Vagina (tissue), 2 donors: ENCODE data around the gene LTA. TPM values are rescaled to one million over a fixed set of nuclear protein-coding genes. Genes with fewer than 3 reads are reported as not detected.
"Not testable (repeated sequence)": the region's sequence is repeated elsewhere in the genome, so short reads cannot be mapped to it uniquely, and the experiment has no call there.

Experiments used
- DNase-seq, 2 donors: peaks; one replicate each; pipeline ENCODE4 v3.0.0-alpha.2; 2017; ENCODE audit errors: extremely low spot score in 2 of 2
- H3K27ac ChIP-seq: fragments of 200-600 bp; sonication (generic); one replicate; pipeline ENCODE4 v1.5.1; 2019
- H3K27me3 ChIP-seq: fragments of 200-600 bp; sonication (generic); one replicate; pipeline ENCODE4 v1.5.1; 2019
- H3K36me3 ChIP-seq, 2 donors: fragments of 200-600 bp; sonication (generic); one replicate each; pipeline ENCODE4 v1.5.1; 2017 to 2019
- H3K4me1 ChIP-seq: fragments of 200-600 bp; sonication (generic); one replicate; pipeline ENCODE4 v1.5.1; 2019
- H3K4me3 ChIP-seq, 2 donors: fragments of 200-600 bp; sonication (generic); 1 replicate in 1 of 2; 2 replicates in 1 of 2; pipeline ENCODE4 v1.5.1; 2016 to 2019
- H3K9me3 ChIP-seq: fragments of 200-600 bp; sonication (generic); one replicate; pipeline ENCODE4 v1.5.1; 2019
- POLR2A ChIP-seq, 2 donors: fragments of 450-650 bp; IDR thresholded peaks; one replicate each; pipeline ENCODE4 v1.6.1; 2017; ENCODE audit warnings: antibody characterized with exemption in 2 of 2, mild to moderate bottlenecking in 2 of 2, moderate library complexity in 2 of 2
- POLR2AphosphoS5 ChIP-seq, 2 donors: sonication (generic); formaldehyde crosslinking; IDR thresholded peaks; one replicate each; pipeline ENCODE4 v1.9.0; 2017; ENCODE audit warnings: antibody characterized with exemption in 2 of 2, mild to moderate bottlenecking in 2 of 2, low read depth in 1 of 2; ENCODE audit not compliant: insufficient read depth in 1 of 2
- intact Hi-C: fragments of 100-400 bp; cut with DNase I; formaldehyde crosslinking; loops from one replicate; pipeline ENCODE4 v1.15.1; 2023
- total RNA-seq: library from RNA; depleted of rRNA; stranded (reverse); fragments of >200 nt; gene quantifications from one replicate; pipeline ENCODE4 v1.2.3, GENCODE V29; 2016
- TF ChIP-seq, protein P1 (sequence below), 3 experiments: fragments of 450-650 bp in 2 of 3; fragments of 200-600 bp in 1 of 3; sonication (generic) in 1 of 3; IDR thresholded peaks; one replicate each; pipeline ENCODE4 v1.5.1; 2017 to 2019; ENCODE audit warnings: antibody characterized with exemption in 3 of 3, mild to moderate bottlenecking in 2 of 3, moderate library complexity in 2 of 3

LTA gene
- total RNA-seq, 1 donor from 2014 or later = not detected

DNA sequence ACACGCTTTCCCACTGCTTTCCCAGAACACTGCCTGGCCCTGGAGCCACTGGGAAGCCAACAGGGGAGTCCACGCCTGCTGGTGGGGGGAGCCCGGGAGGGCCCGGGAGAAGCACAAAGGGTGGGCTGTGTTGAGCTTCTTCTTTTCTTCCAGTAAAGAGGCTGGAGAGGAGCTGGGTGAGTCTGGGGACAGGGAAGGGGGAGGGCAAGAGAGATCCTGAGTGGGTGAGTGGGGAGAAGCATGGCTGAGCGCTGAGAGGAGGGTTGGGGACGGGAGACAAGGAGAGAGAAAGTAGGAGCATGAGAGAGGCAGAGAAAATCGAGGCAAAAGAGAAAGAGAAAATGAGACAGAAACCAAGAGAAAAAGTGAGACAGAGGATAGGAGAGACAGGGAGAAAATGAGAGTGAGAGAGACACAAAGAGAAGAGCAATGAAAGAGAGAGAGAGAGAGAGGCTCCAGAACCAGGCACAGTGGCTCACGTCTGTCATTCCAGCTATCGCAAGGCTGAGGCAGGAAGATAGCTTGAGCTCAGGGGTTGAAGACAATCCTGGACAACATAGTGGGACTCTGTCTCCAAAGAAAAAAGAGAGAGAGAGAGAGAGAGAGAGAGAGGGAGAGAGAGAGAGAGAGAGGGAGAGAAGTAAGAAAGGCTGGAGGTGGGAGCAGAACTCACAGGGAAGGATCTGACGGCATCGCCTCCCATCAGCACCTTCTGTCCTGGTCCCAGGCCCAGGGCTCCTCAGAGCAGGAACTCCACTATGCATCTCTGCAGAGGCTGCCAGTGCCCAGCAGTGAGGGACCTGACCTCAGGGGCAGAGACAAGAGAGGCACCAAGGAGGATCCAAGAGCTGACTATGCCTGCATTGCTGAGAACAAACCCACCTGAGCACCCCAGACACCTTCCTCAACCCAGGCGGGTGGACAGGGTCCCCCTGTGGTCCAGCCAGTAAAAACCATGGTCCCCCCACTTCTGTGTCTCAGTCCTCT, 16.0 kb downstream of the LTA start:
- Histone ChIP-seq H3K4me1 (no peaks in the 10 kb centered on the region), H3K36me3 (no peaks in the 10 kb centered on the region), H3K27me3 (no peaks in the 10 kb centered on the region), H3K27ac (no peak overlapping the region), H3K4me3 (no peak overlapping the region), H3K9me3 (no peaks in the 10 kb centered on the region)
- intact Hi-C loops = no loop called here
- TF ChIP-seq, protein P1, sequence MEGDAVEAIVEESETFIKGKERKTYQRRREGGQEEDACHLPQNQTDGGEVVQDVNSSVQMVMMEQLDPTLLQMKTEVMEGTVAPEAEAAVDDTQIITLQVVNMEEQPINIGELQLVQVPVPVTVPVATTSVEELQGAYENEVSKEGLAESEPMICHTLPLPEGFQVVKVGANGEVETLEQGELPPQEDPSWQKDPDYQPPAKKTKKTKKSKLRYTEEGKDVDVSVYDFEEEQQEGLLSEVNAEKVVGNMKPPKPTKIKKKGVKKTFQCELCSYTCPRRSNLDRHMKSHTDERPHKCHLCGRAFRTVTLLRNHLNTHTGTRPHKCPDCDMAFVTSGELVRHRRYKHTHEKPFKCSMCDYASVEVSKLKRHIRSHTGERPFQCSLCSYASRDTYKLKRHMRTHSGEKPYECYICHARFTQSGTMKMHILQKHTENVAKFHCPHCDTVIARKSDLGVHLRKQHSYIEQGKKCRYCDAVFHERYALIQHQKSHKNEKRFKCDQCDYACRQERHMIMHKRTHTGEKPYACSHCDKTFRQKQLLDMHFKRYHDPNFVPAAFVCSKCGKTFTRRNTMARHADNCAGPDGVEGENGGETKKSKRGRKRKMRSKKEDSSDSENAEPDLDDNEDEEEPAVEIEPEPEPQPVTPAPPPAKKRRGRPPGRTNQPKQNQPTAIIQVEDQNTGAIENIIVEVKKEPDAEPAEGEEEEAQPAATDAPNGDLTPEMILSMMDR (IDR thresholded peaks at IDR 0.05) = no peak
- TF ChIP-seq POLR2A (IDR thresholded peaks at IDR 0.05) (no peak), POLR2AphosphoS5 (IDR thresholded peaks at IDR 0.05; ENCODE audit: insufficient read depth in 1 of 2, low read depth in 1 of 2) (no peak)
- no peak for DNase-seq

DNA sequence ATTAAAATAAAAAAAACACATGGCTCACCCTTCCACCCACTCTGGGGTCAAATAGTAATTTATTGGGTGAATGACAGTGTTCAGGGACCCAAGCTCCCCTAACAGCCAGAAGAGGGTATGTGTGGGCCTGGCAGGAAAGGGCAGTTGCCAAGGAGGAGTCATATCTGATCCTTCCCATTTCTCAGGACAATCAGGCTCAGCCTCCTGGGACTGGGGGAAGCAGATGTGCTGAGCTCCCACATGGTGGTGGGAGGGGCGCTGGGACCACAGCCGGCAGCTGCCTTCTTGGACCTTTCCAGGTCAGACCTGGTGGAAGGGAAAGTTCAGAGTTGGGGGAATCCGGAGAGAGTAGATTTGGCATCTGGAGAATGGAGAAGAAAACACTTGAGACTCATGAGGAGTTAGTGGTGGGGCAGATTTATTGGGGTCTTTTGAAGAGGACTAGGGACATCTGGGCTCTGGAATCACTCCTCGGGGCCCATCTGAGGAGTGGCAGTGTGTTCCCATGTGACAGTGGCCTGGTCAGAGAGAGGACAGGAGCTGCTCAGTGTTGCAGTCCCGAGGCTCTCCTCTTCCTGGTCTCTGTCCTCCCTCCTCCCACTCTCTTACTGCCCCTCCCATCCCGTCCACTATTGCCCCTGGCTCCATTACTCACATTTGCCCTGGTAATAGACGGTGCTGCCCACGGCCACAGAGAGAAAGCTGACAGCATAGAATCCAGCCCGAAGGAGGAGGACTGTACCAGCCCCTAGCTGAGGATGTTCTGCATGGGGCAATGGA, 17.0 kb downstream of the LTA start:
- no peaks in the 10 kb centered on the region for H3K4me1 ChIP-seq
- H3K4me3 ChIP-seq = no peak overlapping the region
- no peaks in the 10 kb centered on the region for H3K36me3 ChIP-seq
- H3K27me3 ChIP-seq = no peaks in the 10 kb centered on the region
- no peak for DNase-seq
- TF ChIP-seq, protein P1 (IDR thresholded peaks at IDR 0.05) = no peak
- TF ChIP-seq POLR2A (IDR thresholded peaks at IDR 0.05) (no peak), POLR2AphosphoS5 (IDR thresholded peaks at IDR 0.05; ENCODE audit: insufficient read depth in 1 of 2, low read depth in 1 of 2) (no peak)
- intact Hi-C loops = no loop called here
- H3K27ac ChIP-seq = no peak overlapping the region
- no peaks in the 10 kb centered on the region for H3K9me3 ChIP-seq

DNA sequence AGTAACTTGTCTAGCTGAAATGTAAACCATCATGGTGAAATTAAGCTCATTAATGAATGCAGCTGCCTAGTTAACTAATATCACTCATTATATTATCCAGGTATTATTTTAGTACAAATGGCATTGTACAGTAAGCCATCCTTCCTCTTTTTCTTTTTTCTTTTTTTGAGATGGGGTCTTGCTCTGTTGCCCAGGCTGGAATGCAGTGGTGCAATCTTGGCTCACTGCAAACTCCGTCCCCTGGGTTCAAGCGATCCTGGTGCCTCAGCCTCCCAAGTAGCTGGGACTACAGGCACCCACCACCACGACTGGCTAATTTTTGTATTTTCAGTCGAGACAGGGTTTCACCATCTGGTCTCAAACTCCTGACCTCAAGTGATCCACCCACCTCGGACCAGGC, 18.6 kb downstream of the LTA start:
- H3K36me3 ChIP-seq, intact Hi-C loops, H3K27ac ChIP-seq, DNase-seq, H3K27me3 ChIP-seq, H3K4me3 ChIP-seq, H3K9me3 ChIP-seq, H3K4me1 ChIP-seq: not testable (repeated sequence)

DNA sequence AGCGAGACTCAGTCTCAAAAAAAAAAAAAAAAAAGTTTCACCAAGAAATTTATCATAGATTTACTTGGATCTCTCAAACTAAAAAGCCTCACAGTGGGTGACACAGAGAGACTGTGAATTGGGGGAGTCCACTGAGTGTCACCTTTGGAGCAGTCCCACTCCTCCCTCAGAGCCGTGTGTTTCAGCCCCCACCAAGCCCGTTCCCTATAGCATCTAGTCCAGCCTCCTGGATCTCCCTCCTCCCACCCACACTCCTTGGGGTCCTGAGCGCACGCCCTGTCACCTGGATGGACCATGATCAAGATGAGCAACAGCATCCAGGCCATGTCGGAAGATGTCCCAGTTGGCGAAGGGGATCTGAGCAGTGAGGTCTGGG, 20.3 kb downstream of the LTA start:
- Histone ChIP-seq H3K27ac (no peak overlapping the region), H3K27me3 (no peaks in the 10 kb centered on the region), H3K9me3 (no peaks in the 10 kb centered on the region), H3K36me3 (no peaks in the 10 kb centered on the region), H3K4me3 (no peak overlapping the region), H3K4me1 (no peaks in the 10 kb centered on the region)
- intact Hi-C loops = no loop called here
- TF ChIP-seq POLR2AphosphoS5 (IDR thresholded peaks at IDR 0.05; ENCODE audit: insufficient read depth in 1 of 2, low read depth in 1 of 2) = no peak
- TF ChIP-seq, protein P1 (IDR thresholded peaks at IDR 0.05) = no peak
- no peak for TF ChIP-seq POLR2A (IDR thresholded peaks at IDR 0.05)
- DNase-seq = no peak

DNA sequence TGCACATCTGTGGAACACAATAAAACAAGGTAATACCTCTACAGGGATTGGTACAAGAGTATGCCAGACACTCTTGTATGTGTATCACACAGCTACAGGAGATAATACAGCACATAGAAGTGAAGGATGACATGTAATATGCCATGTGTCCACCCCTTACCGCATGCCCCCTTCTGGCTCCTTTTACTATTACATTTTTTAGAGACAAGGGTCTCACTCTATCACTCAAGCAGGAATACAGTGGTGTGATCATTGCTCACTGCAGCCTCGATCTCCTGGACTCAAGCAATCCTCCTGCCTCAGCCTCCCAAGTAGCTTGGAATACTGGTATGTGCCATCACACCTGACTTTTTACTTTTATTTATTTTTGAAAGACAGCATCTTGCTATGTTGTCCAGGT, 24.9 kb downstream of the LTA start:
- Histone ChIP-seq H3K4me3 (no peak overlapping the region), H3K27me3 (no peaks in the 10 kb centered on the region), H3K9me3 (no peaks in the 10 kb centered on the region), H3K36me3 (no peaks in the 10 kb centered on the region), H3K27ac (no peak overlapping the region), H3K4me1 (no peaks in the 10 kb centered on the region)
- intact Hi-C loops = no loop called here
- DNase-seq = no peak
- no peak for TF ChIP-seq POLR2AphosphoS5 (IDR thresholded peaks at IDR 0.05; ENCODE audit: insufficient read depth in 1 of 2, low read depth in 1 of 2)
- TF ChIP-seq POLR2A (IDR thresholded peaks at IDR 0.05) = no peak
- TF ChIP-seq, protein P1 (IDR thresholded peaks at IDR 0.05) = peak in 1 of 3 experiments; percentile 39
